ENCODE measurements around the gene CCNH. TPM values are rescaled to one million over a fixed set of nuclear protein-coding genes. Genes with fewer than 3 reads are reported as not detected.

CCNH gene
- total RNA-seq, 2 experiments from 2014 or later = 68.7 to 76.1 TPM

GRCh38 chr5:87401626-87402025, 11.1 kb downstream of the CCNH start:
- no peak for ATAC-seq
- no peak overlapping the region for H3K27ac Mint-ChIP-seq
- H3K9me3 Mint-ChIP-seq = no peaks in the 10 kb centered on the region
- H3K36me3 Mint-ChIP-seq (ENCODE audit: low read depth) = peaks cover 62% of the 10 kb centered on the region
- no peak overlapping the region for H3K4me3 Mint-ChIP-seq
- no peak for DNase-seq
- intact Hi-C loops (cut with micrococcal nuclease) = loop anchor here (10.0 kb wide), 1 partner anchor 277 kb away; no protein-coding TSS in a partner anchor
- H3K4me1 Mint-ChIP-seq (ENCODE audit: low read depth) = peaks cover 41% of the 10 kb centered on the region
- CTCF ChIA-PET = interaction anchor here (2.6 to 3.1 kb wide), 2 partner anchors 10 to 331 kb away, joined by 11 to 17 read pairs; no protein-coding TSS in a partner anchor
- no peak for TF ChIP-seq CTCF (IDR thresholded peaks at IDR 0.05)
- POLR2A ChIA-PET = no interaction called here
- no peaks in the 10 kb centered on the region for H3K27me3 Mint-ChIP-seq

GRCh38 chr5:87400305-87400899, 12.3 kb downstream of the CCNH start:
- no peaks in the 10 kb centered on the region for H3K9me3 Mint-ChIP-seq
- peaks cover 34% of the 10 kb centered on the region for H3K4me1 Mint-ChIP-seq (ENCODE audit: low read depth)
- no peaks in the 10 kb centered on the region for H3K27me3 Mint-ChIP-seq
- no peak overlapping the region for H3K4me3 Mint-ChIP-seq
- intact Hi-C loops (cut with micrococcal nuclease) = loop anchor here (10.0 kb wide), 1 partner anchor 276 kb away; no protein-coding TSS in a partner anchor
- ATAC-seq (peak; percentile 86), DNase-seq (no peak)
- H3K27ac Mint-ChIP-seq = no peak overlapping the region
- ChIA-PET POLR2A (interaction anchor here (1.5 kb wide), 1 partner anchor 12 kb away, joined by 5 read pairs; the partner anchor contains the start of gene CCNH), CTCF (interaction anchor here (0.7 to 3.1 kb wide), 21 partner anchors 8 to 520 kb away, joined by 3 to 17 read pairs (median 3); partner anchors contain the start of genes CCNH and RASA1)
- peak; percentile 72 for TF ChIP-seq CTCF (IDR thresholded peaks at IDR 0.05)
- peaks cover 55% of the 10 kb centered on the region for H3K36me3 Mint-ChIP-seq (ENCODE audit: low read depth)

GRCh38 chr5:87399720-87400119, 13.0 kb downstream of the CCNH start:
- Mint-ChIP-seq H3K36me3 (ENCODE audit: low read depth) (peaks cover 58% of the 10 kb centered on the region), H3K4me1 (ENCODE audit: low read depth) (peaks cover 33% of the 10 kb centered on the region), H3K27ac (peak overlapping the region; percentile 10), H3K27me3 (no peaks in the 10 kb centered on the region), H3K4me3 (no peak overlapping the region), H3K9me3 (no peaks in the 10 kb centered on the region)
- CTCF ChIA-PET = interaction anchor here (0.7 to 3.1 kb wide), 22 partner anchors 8 to 519 kb away, joined by 3 to 17 read pairs (median 3); partner anchors contain the start of genes CCNH and RASA1
- TF ChIP-seq CTCF (IDR thresholded peaks at IDR 0.05) = no peak
- POLR2A ChIA-PET = interaction anchor here (1.5 kb wide), 1 partner anchor 12 kb away, joined by 5 read pairs; the partner anchor contains the start of gene CCNH
- ATAC-seq (no peak), DNase-seq (no peak)
- intact Hi-C loops (cut with micrococcal nuclease) = loop anchor here (10.0 kb wide), 2 partner anchors 135 to 275 kb away; partner anchors contain the start of gene RASA1

GRCh38 chr5:87398981-87399614, 13.6 kb downstream of the CCNH start:
- no peak for TF ChIP-seq CTCF (IDR thresholded peaks at IDR 0.05)
- peak overlapping the region; percentile 24 for H3K27ac Mint-ChIP-seq
- peaks cover 28% of the 10 kb centered on the region for H3K4me1 Mint-ChIP-seq (ENCODE audit: low read depth)
- ATAC-seq = no peak
- H3K4me3 Mint-ChIP-seq = no peak overlapping the region
- H3K36me3 Mint-ChIP-seq (ENCODE audit: low read depth) = peaks cover 57% of the 10 kb centered on the region
- no peak for DNase-seq
- POLR2A ChIA-PET = interaction anchor here (1.5 kb wide), 1 partner anchor 13 kb away, joined by 5 read pairs; the partner anchor contains the start of gene CCNH
- intact Hi-C loops (cut with micrococcal nuclease) = loop anchor here (10.0 kb wide), 1 partner anchor 134 kb away; the partner anchor contains the start of gene RASA1
- no peaks in the 10 kb centered on the region for H3K27me3 Mint-ChIP-seq
- H3K9me3 Mint-ChIP-seq = no peaks in the 10 kb centered on the region
- CTCF ChIA-PET = interaction anchor here (0.6 to 3.1 kb wide), 12 partner anchors 8 to 398 kb away, joined by 3 to 17 read pairs (median 3); partner anchors contain the start of gene CCNH
